GM20000 (cell line): ENCODE data around the gene ETFB.
A peak's percentile ranks its signal among the peaks of the same experiment; 100 is the strongest.

Source experiments
- DNase-seq: peaks from one replicate; pipeline ENCODE4 v3.0.0; 2012; ENCODE audit warnings: low spot score
- CTCF ChIP-seq: IDR thresholded peaks from 2 replicates; pipeline ENCODE4 v1.5.1; 2012; ENCODE audit warnings: mild to moderate bottlenecking, control low read depth; ENCODE audit errors: extremely low read depth, missing control alignments

ETFB gene

GRCh38 chr19:51396175-51396574, 30.0 kb upstream of the ETFB start:
- no peak for TF ChIP-seq CTCF
- no peak for DNase-seq

- peak; percentile 91 for DNase-seq
- no peak for TF ChIP-seq CTCF
These were observed 28.1 kb upstream of the ETFB start for GRCh38 chr19:51394050-51394836.

GRCh38 chr19:51392701-51393100, 26.5 kb upstream of the ETFB start:
- no peak for TF ChIP-seq CTCF

GRCh38 chr19:51391073-51391611, 25.0 kb upstream of the ETFB start:
- no peak for DNase-seq
- no peak for TF ChIP-seq CTCF

More at GRCh38 chr19:51392701-51393100, 26.5 kb upstream of the ETFB start:
- DNase-seq, result no peak

- no peak for DNase-seq
- TF ChIP-seq CTCF, result no peak
These were observed 23.0 kb upstream of the ETFB start for GRCh38 chr19:51389143-51389542.

- no peak for TF ChIP-seq CTCF
- no peak for DNase-seq
These were observed 21.8 kb upstream of the ETFB start, which contains the start of gene LIM2 for GRCh38 chr19:51387924-51388389. TSS of gene LIM2 (minus strand) at chr19:51387974. CDS start at chr19:51387443, 531 bp downstream.

GRCh38 chr19:51386882-51387520, 20.8 kb upstream of the ETFB start:
- DNase-seq, result no peak
- TF ChIP-seq CTCF, result no peak
